Activated CD8-positive, alpha-beta T cell treated with anti-CD3 and anti-CD28 coated beads for 36 hours (primary cell): ENCODE results near the gene VWA5B2. TPM values are rescaled to one million over a fixed set of nuclear protein-coding genes. Genes with fewer than 3 reads are reported as not detected.

Source experiments
- ATAC-seq: fragments of 200-7000 bp; cut with Tn5 transposase; one replicate; pipeline ENCODE4 v1.10.0; 2021; ENCODE audit warnings: mild to moderate bottlenecking, moderate library complexity
- CTCF ChIA-PET: fragments of 350-600 bp; sonication (Branson Sonifier 250); formaldehyde crosslinking; loops from one replicate; lab custom pipeline; 2021; ENCODE audit warnings: antibody characterized with exemption; lab: Charles Lee
- POLR2A ChIA-PET: fragments of 350-600 bp; sonication (Branson Sonifier 250); formaldehyde crosslinking; loops from one replicate; lab custom pipeline; 2021; ENCODE audit warnings: antibody characterized with exemption; lab: Charles Lee
- DNase-seq: peaks from one replicate; pipeline ENCODE4 v3.0.0-alpha.2; 2020
- H3K27ac Mint-ChIP-seq: one replicate; pipeline ENCODE4 v1.8.0; 2021; ENCODE audit warnings: mild to moderate bottlenecking, mixed read lengths
- H3K27me3 Mint-ChIP-seq: one replicate; pipeline ENCODE4 v1.8.0; 2021; ENCODE audit warnings: mixed read lengths
- H3K36me3 Mint-ChIP-seq: one replicate; pipeline ENCODE4 v1.8.0; 2021; ENCODE audit warnings: low read depth, mixed read lengths
- H3K4me1 Mint-ChIP-seq: one replicate; pipeline ENCODE4 v1.8.0; 2021; ENCODE audit warnings: low read depth, mixed read lengths
- H3K4me3 Mint-ChIP-seq: one replicate; pipeline ENCODE4 v1.8.0; 2021; ENCODE audit warnings: mild to moderate bottlenecking, moderate library complexity, mixed read lengths
- H3K9me3 Mint-ChIP-seq: one replicate; pipeline ENCODE4 v1.8.0; 2021; ENCODE audit warnings: mixed read lengths
- intact Hi-C: fragments of 100-400 bp; cut with micrococcal nuclease; formaldehyde crosslinking; loops from one replicate; pipeline ENCODE4 v1.10.0; 2022
- total RNA-seq, 2 experiments: library from RNA; stranded (reverse); gene quantifications; one replicate each; pipeline ENCODE4 v1.2.3, GENCODE V29; 2021
- TF ChIP-seq, protein P1 (sequence below): fragments of 200-600 bp; IDR thresholded peaks from one replicate; pipeline ENCODE4 v1.8.0; 2022; ENCODE audit warnings: antibody characterized with exemption, mild to moderate bottlenecking

The VWA5B2 gene
- total RNA-seq, 2 experiments from 2014 or later: not detected

DNA sequence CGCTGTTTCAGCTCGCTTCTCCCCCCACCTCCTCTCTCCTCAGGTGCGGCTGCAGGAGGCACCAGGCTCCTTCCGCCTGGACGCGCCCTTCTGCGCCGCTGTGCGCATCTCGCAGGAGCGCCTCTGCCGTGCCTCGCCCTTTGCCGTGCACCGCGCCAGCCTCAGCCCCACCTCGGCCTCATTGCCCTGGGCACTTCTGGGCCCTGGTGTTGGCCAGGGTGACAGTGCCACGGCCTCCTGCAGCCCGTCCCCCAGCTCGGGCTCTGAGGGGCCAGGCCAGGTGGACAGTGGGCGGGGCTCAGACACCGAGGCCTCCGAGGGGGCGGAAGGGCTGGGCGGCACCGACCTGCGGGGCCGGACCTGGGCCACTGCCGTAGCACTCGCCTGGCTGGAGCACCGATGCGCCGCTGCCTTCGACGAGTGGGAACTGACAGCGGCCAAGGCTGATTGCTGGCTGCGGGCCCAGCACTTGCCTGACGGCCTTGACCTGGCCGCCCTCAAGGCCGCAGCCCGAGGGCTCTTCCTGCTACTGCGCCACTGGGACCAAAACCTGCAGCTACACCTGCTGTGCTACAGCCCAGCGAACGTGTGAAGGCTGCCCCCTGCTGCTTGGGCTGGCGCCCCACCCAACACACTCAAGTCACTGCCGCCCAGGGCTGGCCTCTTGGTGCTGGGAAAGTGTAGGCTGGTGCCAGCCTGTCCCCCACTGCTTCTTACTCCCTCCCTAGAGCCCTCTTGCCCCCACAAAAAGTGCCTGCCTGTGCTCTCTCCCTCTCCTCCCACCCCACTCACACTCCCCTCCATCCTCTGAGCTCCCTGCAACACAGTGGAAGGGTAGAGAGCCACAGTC is 12.3 kb downstream of the VWA5B2 start:
- POLR2A ChIA-PET: no interaction called here
- CTCF ChIA-PET: interaction anchor here (1.6 to 1.8 kb wide), 4 partner anchors 8 to 17 kb away, joined by 3 to 10 read pairs (median 8); partner anchors contain the start of gene EEF1AKMT4
- intact Hi-C loops: no loop called here
- Mint-ChIP-seq H3K36me3 (peaks cover 20% of the 10 kb centered on the region), H3K4me1 (peaks cover 4% of the 10 kb centered on the region), H3K9me3 (no peaks in the 10 kb centered on the region), H3K27ac (no peak overlapping the region), H3K4me3 (no peak overlapping the region), H3K27me3 (no peaks in the 10 kb centered on the region)
- TF ChIP-seq, protein P1, sequence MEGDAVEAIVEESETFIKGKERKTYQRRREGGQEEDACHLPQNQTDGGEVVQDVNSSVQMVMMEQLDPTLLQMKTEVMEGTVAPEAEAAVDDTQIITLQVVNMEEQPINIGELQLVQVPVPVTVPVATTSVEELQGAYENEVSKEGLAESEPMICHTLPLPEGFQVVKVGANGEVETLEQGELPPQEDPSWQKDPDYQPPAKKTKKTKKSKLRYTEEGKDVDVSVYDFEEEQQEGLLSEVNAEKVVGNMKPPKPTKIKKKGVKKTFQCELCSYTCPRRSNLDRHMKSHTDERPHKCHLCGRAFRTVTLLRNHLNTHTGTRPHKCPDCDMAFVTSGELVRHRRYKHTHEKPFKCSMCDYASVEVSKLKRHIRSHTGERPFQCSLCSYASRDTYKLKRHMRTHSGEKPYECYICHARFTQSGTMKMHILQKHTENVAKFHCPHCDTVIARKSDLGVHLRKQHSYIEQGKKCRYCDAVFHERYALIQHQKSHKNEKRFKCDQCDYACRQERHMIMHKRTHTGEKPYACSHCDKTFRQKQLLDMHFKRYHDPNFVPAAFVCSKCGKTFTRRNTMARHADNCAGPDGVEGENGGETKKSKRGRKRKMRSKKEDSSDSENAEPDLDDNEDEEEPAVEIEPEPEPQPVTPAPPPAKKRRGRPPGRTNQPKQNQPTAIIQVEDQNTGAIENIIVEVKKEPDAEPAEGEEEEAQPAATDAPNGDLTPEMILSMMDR: no peak
- peak; percentile 38 for DNase-seq
- ATAC-seq: peak; percentile 49

DNA sequence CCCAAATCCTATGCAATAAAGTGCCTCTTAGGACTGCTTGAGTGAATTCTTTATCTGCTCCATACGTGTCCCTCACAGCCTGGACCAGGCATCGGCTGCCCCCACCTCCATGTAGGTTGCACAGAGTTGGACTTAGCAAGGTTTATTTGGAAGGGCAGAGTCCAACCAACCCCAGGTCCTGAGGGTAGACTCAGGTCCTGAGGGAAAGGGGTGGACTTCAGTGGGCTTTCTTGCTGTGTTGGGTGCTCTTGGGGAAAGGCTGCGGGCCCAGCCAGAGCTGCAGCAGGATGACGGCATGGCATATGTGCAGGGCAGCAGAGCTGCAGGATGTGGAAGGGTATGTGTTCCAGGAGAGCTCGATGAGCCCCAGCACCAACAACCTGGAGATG is 12.9 kb downstream of the VWA5B2 start:
- no peak overlapping the region for H3K27ac Mint-ChIP-seq
- no peak for ATAC-seq
- no peak for DNase-seq
- H3K36me3 Mint-ChIP-seq: peaks cover 20% of the 10 kb centered on the region
- H3K4me1 Mint-ChIP-seq: peaks cover 4% of the 10 kb centered on the region
- POLR2A ChIA-PET: no interaction called here
- no peaks in the 10 kb centered on the region for H3K9me3 Mint-ChIP-seq
- no peaks in the 10 kb centered on the region for H3K27me3 Mint-ChIP-seq
- CTCF ChIA-PET: interaction anchor here (1.7 to 1.8 kb wide), 2 partner anchors 10 to 14 kb away, joined by 3 to 10 read pairs; no protein-coding TSS in a partner anchor
- TF ChIP-seq, protein P1: no peak
- H3K4me3 Mint-ChIP-seq: no peak overlapping the region
- intact Hi-C loops: no loop called here

DNA sequence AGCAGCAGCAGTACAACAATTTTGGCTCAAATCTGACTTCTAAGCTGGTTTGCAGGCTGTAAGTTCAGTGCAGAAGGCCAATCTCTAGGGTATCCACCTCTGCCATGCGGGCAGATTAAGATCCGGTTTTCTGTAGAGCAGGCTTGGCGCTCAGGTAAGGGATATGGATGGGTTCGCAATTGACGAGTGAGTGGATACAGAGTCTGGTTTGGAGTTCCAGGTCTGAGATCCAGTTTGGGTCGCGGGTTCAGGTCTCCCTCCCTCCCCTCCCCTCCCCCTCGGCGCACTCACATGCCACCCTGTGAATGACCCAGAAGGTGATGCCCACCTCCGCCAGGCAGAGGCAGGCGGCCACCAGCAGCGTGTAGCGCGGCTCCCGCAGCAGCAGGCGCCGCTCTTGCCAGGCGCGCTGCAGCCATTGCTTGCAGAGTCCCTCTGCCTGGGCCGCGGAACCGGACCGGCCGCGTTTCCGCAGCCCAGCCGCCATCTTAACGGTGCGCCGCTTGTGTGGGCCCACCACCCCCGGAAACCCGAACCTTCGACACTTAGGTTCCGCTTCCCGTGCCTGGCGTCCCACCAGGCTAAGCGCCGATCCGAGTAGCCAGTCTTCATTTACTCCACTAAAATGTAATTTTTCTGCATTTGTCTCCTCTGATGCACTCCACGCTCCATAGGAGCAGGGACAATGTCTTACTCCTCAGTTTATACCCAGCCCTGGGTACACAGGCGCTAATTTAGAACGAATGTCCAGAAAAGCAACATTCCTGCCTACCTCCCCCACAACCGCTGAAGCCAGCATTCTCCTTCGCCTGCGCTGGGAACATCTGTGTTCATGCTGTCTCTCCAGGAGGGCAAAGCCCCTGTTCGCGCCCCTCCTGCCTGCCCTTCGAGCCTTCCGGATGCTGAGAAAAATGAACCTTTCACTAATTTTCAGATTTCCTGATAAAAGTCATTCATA is 19.3 kb downstream of the VWA5B2 start, which contains the start of gene ALG3:
TSS of gene ALG3 (minus strand) at position 509 of the 958 bp plus-strand sequence. CDS start at position 487, 22 bp downstream.
- ATAC-seq (peak; percentile 48), DNase-seq (peak; percentile 90)
- H3K27me3 Mint-ChIP-seq: no peaks in the 10 kb centered on the region
- peaks cover 16% of the 10 kb centered on the region for H3K36me3 Mint-ChIP-seq
- intact Hi-C loops: loop anchor here (2.0 to 5.0 kb wide), 2 partner anchors 49 to 114 kb away; partner anchors contain the start of genes EIF2B5 and PSMD2
- CTCF ChIA-PET: interaction anchor here (1.1 to 1.4 kb wide), 2 partner anchors 16 to 104 kb away, joined by 6 to 10 read pairs; no protein-coding TSS in a partner anchor
- POLR2A ChIA-PET: interaction anchor here (1.0 kb wide), 1 partner anchor 19 kb away, joined by 3 read pairs; the partner anchor contains the start of gene VWA5B2
- H3K9me3 Mint-ChIP-seq: no peaks in the 10 kb centered on the region
- peak within 1 kb of the TSS; percentile 91 for H3K4me3 Mint-ChIP-seq
- TF ChIP-seq, protein P1: no peak
- peak within 1 kb of the TSS; percentile 97 for H3K27ac Mint-ChIP-seq
- peaks cover 11% of the 10 kb centered on the region for H3K4me1 Mint-ChIP-seq

DNA sequence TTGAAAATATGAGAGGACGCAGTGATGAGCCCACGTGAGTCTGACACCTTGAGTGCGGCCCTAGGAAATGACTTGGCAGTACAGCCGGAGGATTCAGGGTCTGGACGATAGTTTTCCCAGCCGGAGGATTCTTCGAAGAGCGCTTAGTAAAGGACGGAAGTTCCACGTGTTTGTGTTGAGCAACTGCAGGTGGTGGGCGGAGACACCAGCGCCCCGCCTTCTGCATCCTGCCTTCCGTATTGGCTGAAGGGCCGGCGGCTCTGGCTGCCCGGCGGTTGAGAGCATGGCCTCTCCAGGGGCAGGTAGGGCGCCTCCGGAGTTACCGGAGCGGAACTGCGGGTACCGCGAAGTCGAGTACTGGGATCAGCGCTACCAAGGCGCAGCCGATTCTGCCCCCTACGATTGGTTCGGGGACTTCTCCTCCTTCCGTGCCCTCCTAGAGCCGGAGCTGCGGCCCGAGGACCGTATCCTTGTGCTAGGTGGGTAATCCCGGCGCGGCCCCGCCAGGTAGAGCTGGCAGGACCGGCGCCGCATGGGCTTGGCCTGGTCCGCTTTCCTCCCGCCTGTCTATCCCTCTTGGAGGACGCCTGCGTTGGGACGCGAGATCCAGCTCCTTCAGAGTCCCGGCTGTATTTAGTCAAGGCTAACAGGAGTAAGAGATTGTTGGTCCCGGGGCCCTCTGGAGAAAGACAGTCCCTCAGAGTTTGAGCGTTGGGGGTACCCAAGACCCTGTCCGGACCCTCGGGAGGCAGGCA is 20.2 kb downstream of the VWA5B2 start, which contains the start of gene EEF1AKMT4:
TSS of gene EEF1AKMT4 (plus strand) at position 261 of the 755 bp plus-strand sequence. CDS start at position 284, 23 bp downstream.
- H3K36me3 Mint-ChIP-seq: peaks cover 13% of the 10 kb centered on the region
- peak within 1 kb of the TSS; percentile 91 for H3K4me3 Mint-ChIP-seq
- H3K9me3 Mint-ChIP-seq: no peaks in the 10 kb centered on the region
- ChIA-PET POLR2A (interaction anchor here (0.6 to 1.3 kb wide), 12 partner anchors 10 to 313 kb away, joined by 3 to 6 read pairs (median 4); partner anchors contain the start of gene VWA5B2), CTCF (interaction anchor here (0.6 to 4.9 kb wide), 34 partner anchors 9 to 365 kb away, joined by 3 to 67 read pairs (median 4); partner anchors contain the start of genes ABCF3, CAMK2N2, CLCN2 and PARL)
- H3K27ac Mint-ChIP-seq: peak within 1 kb of the TSS; percentile 97
- DNase-seq: peak; percentile 99
- TF ChIP-seq, protein P1: no peak
- peak; percentile 91 for ATAC-seq
- H3K4me1 Mint-ChIP-seq: peaks cover 11% of the 10 kb centered on the region
- intact Hi-C loops: loop anchor here (2.0 to 5.0 kb wide), 2 partner anchors 48 to 115 kb away; partner anchors contain the start of genes EIF2B5 and PSMD2
- no peaks in the 10 kb centered on the region for H3K27me3 Mint-ChIP-seq
